ENCODE data around the gene SKA3. TPM values are rescaled to one million over a fixed set of nuclear protein-coding genes. Genes with fewer than 3 reads are reported as not detected.

Gene SKA3
- total RNA-seq, 2 experiments from 2014 or later: 37.2 to 39.4 TPM

DNA sequence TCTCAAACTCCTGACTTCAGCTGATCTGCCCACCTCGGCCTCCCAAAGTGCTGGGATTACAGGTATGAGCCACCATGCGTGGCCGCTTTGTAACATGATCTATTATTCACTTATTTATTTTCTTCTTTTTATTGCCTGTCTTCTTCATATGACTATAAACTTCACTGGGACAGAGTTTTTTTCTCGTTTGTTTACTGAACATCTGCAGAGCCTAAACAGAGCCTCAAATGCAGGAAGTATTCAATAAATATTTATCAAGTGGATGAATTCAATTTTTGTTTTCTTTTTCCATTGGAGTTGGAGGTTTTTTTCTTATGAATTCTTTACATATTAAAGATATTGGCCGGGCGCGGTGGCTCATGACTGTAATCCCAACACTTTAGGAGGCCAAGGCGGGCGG, 54.7 kb downstream of the SKA3 start:
- POLR2A ChIA-PET: no interaction called here
- CTCF ChIA-PET: no interaction called here

GRCh38 chr13:21120191-21120590, 56.2 kb downstream of the SKA3 start:
- ChIA-PET CTCF (no interaction called here), POLR2A (no interaction called here)

GRCh38 chr13:21119526-21119925, 56.8 kb downstream of the SKA3 start:
- CTCF ChIA-PET: no interaction called here

DNA sequence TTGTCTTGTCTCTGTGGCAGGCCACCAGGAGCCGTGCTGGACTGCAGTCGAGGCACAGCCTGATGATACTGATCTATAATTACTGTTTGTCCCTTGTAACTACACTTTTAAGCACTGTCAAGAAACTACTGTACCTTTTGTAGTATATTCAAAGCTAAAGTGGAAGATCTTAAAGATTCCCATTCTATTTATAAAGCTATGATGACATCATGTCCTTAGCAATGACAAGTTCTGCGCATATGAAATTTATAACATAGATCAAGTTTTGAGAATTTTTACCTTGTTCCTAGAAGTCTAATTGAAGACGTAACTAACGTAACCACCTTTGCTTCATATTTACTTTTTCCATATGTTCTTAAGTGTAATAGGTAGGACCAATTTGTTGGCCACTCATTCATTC, 58.2 kb downstream of the SKA3 start:
- CTCF ChIA-PET: no interaction called here
- POLR2A ChIA-PET: interaction anchor here (0.6 kb wide), 1 partner anchor 59 kb away, joined by 4 read pairs; the partner anchor contains the start of gene MRPL57

More at GRCh38 chr13:21119526-21119925, 56.8 kb downstream of the SKA3 start:
- POLR2A ChIA-PET: no interaction called here

DNA sequence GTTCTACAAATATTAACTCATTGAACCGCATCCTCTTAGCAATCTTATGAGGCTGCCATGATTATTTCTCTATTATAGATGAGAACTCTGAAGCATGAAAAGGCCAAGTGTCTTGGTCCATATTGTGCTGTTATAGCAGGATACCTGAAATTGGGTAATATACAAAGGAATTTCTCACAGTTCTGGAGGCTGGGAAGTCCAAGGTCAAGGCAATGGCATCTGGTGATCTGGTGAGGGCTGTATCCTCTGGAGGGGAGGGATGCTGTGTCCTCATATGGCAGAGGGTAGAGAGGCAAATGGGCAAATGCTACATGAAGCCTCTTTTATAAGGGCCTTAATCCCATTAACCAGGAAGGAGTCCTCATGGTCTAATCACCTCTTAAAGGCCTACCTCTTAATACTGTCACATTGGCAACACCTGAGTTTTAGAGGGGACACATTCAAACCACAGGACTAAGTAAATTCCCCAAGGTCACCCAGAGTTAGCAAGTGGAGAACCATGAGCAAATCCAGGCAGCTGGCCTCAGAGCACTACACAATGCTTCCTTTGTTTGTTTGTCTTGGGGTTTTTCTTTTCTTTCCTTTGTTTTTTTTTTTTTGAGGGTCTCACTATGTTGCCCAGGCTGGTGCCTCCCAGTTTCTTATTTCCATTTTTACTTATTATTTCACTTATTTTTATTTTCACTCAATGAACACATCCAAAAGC, 59.1 kb downstream of the SKA3 start:
- ChIA-PET CTCF (no interaction called here), POLR2A (no interaction called here)

DNA sequence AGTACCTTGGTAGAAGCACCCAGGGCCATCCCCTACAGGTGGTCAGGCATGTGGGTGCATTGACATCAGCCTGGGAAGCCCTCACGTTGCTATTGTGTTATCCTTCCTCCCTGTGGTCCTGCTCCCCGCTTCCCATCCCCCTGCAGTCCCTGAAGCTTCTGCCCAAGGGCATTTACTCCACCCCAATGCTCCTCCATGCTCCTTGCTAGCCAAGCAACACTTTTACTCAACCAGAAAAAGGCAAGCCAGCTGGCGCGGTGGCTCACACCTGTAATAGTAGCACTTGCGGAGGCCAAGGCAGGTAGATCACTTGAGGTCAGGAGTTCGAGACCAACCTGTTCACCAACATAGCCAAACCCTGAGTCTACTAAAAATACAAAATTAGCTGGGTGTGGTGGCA, 60.2 kb downstream of the SKA3 start:
- CTCF ChIA-PET: no interaction called here
- POLR2A ChIA-PET: no interaction called here

- CTCF ChIA-PET: no interaction called here
- POLR2A ChIA-PET: no interaction called here
These were observed 61.1 kb downstream of the SKA3 start for GRCh38 chr13:21115231-21115630.

- ChIA-PET CTCF (interaction anchor here (1.3 to 1.4 kb wide), 2 partner anchors 43 to 366 kb away, joined by 3 read pairs; no protein-coding TSS in a partner anchor), POLR2A (interaction anchor here (0.7 kb wide), 1 partner anchor 175 kb away, joined by 3 read pairs; no protein-coding TSS in a partner anchor)
These were observed 64.8 kb downstream of the SKA3 start for GRCh38 chr13:21111546-21111945.

GRCh38 chr13:21109168-21109567, 67.2 kb downstream of the SKA3 start:
- CTCF ChIA-PET: interaction anchor here (1.4 to 1.5 kb wide), 2 partner anchors 367 to 371 kb away, joined by 3 to 4 read pairs; no protein-coding TSS in a partner anchor

GRCh38 chr13:21106089-21106488, 70.3 kb downstream of the SKA3 start:
- ChIA-PET POLR2A (no interaction called here), CTCF (no interaction called here)

More at GRCh38 chr13:21109168-21109567, 67.2 kb downstream of the SKA3 start:
- POLR2A ChIA-PET: no interaction called here

- ChIA-PET POLR2A (no interaction called here), CTCF (interaction anchor here (1.2 kb wide), 1 partner anchor 9 kb away, joined by 3 read pairs; no protein-coding TSS in a partner anchor)
These were observed 71.9 kb downstream of the SKA3 start for GRCh38 chr13:21104199-21105019.

Other genes starting within 250 kb of the SKA3 start
- gene LATS2, start 115.0 kb downstream of the SKA3 start, total RNA-seq: 1 to 10 TPM; 1.3 to 1.4 TPM
- 100 to 1,000 TPM; 269 to 280 TPM for gene SAP18, start 36.4 kb downstream of the SKA3 start, total RNA-seq
- gene MRPL57, start 106 bp upstream of the SKA3 start, total RNA-seq: 10 to 100 TPM; 27.1 to 29.0 TPM

All from activated CD8-positive, alpha-beta memory T cell treated with anti-CD3 and anti-CD28 coated beads for 36 hours (primary cell).